MM.1S (cell line): ENCODE results near the gene LCE4A.

Experiments used
- DNase-seq: peaks from one replicate; pipeline ENCODE4 v3.0.0-alpha.2; 2015
- H2AFZ ChIP-seq: fragments of 300-600 bp; sonication (generic); 2 replicates; pipeline ENCODE4 v1.6.0; 2016; ENCODE audit warnings: antibody characterized with exemption, low read length
- H3F3A ChIP-seq: fragments of 300-600 bp; sonication (generic); 2 replicates; pipeline ENCODE4 v1.6.1; 2016; ENCODE audit warnings: mild to moderate bottlenecking, antibody characterized with exemption, low read length, moderate library complexity, mixed read lengths; ENCODE audit not compliant: insufficient read depth
- H3K27ac ChIP-seq: fragments of 300-600 bp; sonication (generic); 2 replicates; pipeline ENCODE4 v1.5.1; 2016; ENCODE audit warnings: mild to moderate bottlenecking, low read length
- H3K27me3 ChIP-seq: fragments of 300-600 bp; sonication (generic); replicated peaks from 2 replicates; pipeline ENCODE4 v1.6.0; 2016; ENCODE audit warnings: low read length; ENCODE audit not compliant: insufficient read depth
- H3K36me3 ChIP-seq: fragments of 300-600 bp; sonication (generic); replicated peaks from 2 replicates; pipeline ENCODE4 v1.6.1; 2016; ENCODE audit warnings: mild to moderate bottlenecking, low read length, mixed read lengths; ENCODE audit not compliant: insufficient read depth
- H3K4me1 ChIP-seq: fragments of 300-600 bp; sonication (generic); 2 replicates; pipeline ENCODE4 v1.6.1; 2016; ENCODE audit warnings: low read length, mixed read lengths
- H3K4me2 ChIP-seq: fragments of 300-600 bp; sonication (generic); 2 replicates; pipeline ENCODE4 v1.6.0; 2016; ENCODE audit warnings: low read depth, low read length
- H3K4me3 ChIP-seq: fragments of 300-600 bp; sonication (generic); 2 replicates; pipeline ENCODE4 v1.5.1; 2016; ENCODE audit warnings: low read length, mixed read lengths
- H3K79me2 ChIP-seq: fragments of 300-600 bp; sonication (generic); 2 replicates; pipeline ENCODE4 v1.6.1; 2016; ENCODE audit warnings: mixed run types, low read length, mixed read lengths
- H3K9ac ChIP-seq: fragments of 300-600 bp; sonication (generic); 2 replicates; pipeline ENCODE4 v1.6.1; 2016; ENCODE audit warnings: low read length, mixed read lengths
- H3K9me2 ChIP-seq: fragments of 300-600 bp; sonication (generic); replicated peaks from 2 replicates; pipeline ENCODE4 v1.6.1; 2016; ENCODE audit warnings: mild to moderate bottlenecking, low read length, mixed read lengths; ENCODE audit not compliant: insufficient read depth
- H3K9me3 ChIP-seq: fragments of 300-600 bp; sonication (generic); replicated peaks from 2 replicates; pipeline ENCODE4 v1.6.1; 2016; ENCODE audit warnings: mild to moderate bottlenecking, low read length, mixed read lengths; ENCODE audit not compliant: insufficient read depth
- H4K20me1 ChIP-seq: fragments of 300-600 bp; sonication (generic); 2 replicates; pipeline ENCODE4 v1.6.1; 2016; ENCODE audit warnings: mild to moderate bottlenecking, low read length, moderate library complexity, mixed read lengths; ENCODE audit not compliant: insufficient read depth
- CTCF ChIP-seq: fragments of 300-600 bp; sonication (generic); IDR thresholded peaks from 2 replicates; pipeline ENCODE4 v1.5.1; 2016; ENCODE audit warnings: antibody characterized with exemption, low read length, mixed read lengths
- EZH2 ChIP-seq: fragments of 300-600 bp; sonication (generic); optimal IDR thresholded peaks from 2 replicates; pipeline ENCODE3; 2017; ENCODE audit warnings: low read depth, mild to moderate bottlenecking, antibody characterized with exemption, low read length, mixed read lengths
- EZH2phosphoT487 ChIP-seq: fragments of 300-600 bp; sonication (generic); IDR thresholded peaks from 2 replicates; pipeline ENCODE4 v1.6.1; 2018; ENCODE audit warnings: antibody characterized with exemption, low read length

The LCE4A gene

GRCh38 chr1:152699746-152700145 is 8.2 kb upstream of the LCE4A start:
- H3K36me3 ChIP-seq, result no peaks in the 10 kb centered on the region
- no peak overlapping the region for H3K4me3 ChIP-seq
- TF ChIP-seq CTCF (no peak), EZH2phosphoT487 (no peak)
- no peak for DNase-seq
- no peaks in the 10 kb centered on the region for H3K9me2 ChIP-seq
- no peak overlapping the region for H2AFZ ChIP-seq
- no peaks in the 10 kb centered on the region for H3K4me1 ChIP-seq
- no peaks in the 10 kb centered on the region for H3F3A ChIP-seq
- H3K79me2 ChIP-seq, result no peaks in the 10 kb centered on the region
- H3K27me3 ChIP-seq, result no peaks in the 10 kb centered on the region
- H3K9me3 ChIP-seq, result no peaks in the 10 kb centered on the region
- H3K4me2 ChIP-seq, result no peak overlapping the region
- H3K27ac ChIP-seq, result no peak overlapping the region
- no peaks in the 10 kb centered on the region for H4K20me1 ChIP-seq
- H3K9ac ChIP-seq, result no peak overlapping the region

GRCh38 chr1:152718238-152718637 is 10.3 kb downstream of the LCE4A start:
- H3K79me2 ChIP-seq, result no peaks in the 10 kb centered on the region
- no peak overlapping the region for H3K4me2 ChIP-seq
- H3K27ac ChIP-seq, result no peak overlapping the region
- no peaks in the 10 kb centered on the region for H3K9me2 ChIP-seq
- TF ChIP-seq CTCF (no peak), EZH2 (no peak), EZH2phosphoT487 (no peak)
- no peak overlapping the region for H2AFZ ChIP-seq
- no peaks in the 10 kb centered on the region for H3F3A ChIP-seq
- no peaks in the 10 kb centered on the region for H3K27me3 ChIP-seq
- no peaks in the 10 kb centered on the region for H3K36me3 ChIP-seq
- no peaks in the 10 kb centered on the region for H4K20me1 ChIP-seq
- no peak overlapping the region for H3K4me3 ChIP-seq
- H3K9me3 ChIP-seq, result no peaks in the 10 kb centered on the region
- DNase-seq, result no peak
- no peak overlapping the region for H3K9ac ChIP-seq
- no peaks in the 10 kb centered on the region for H3K4me1 ChIP-seq

GRCh38 chr1:152725261-152725660 is 17.3 kb downstream of the LCE4A start:
- H3F3A ChIP-seq, result no peaks in the 10 kb centered on the region
- H3K9me3 ChIP-seq, result no peaks in the 10 kb centered on the region
- no peak overlapping the region for H3K4me3 ChIP-seq
- H2AFZ ChIP-seq, result no peak overlapping the region
- no peaks in the 10 kb centered on the region for H3K79me2 ChIP-seq
- H3K4me1 ChIP-seq, result no peaks in the 10 kb centered on the region
- TF ChIP-seq EZH2 (no peak), CTCF (no peak), EZH2phosphoT487 (no peak)
- H3K4me2 ChIP-seq, result no peak overlapping the region
- no peaks in the 10 kb centered on the region for H3K36me3 ChIP-seq
- DNase-seq, result no peak
- no peaks in the 10 kb centered on the region for H3K9me2 ChIP-seq
- H3K27ac ChIP-seq, result no peak overlapping the region
- no peaks in the 10 kb centered on the region for H4K20me1 ChIP-seq
- H3K27me3 ChIP-seq, result no peaks in the 10 kb centered on the region
- no peak overlapping the region for H3K9ac ChIP-seq
